Stimulated activated CD4-positive, alpha-beta T cell treated with anti-CD3 and anti-CD28 coated beads, Interleukin-4, amount 100 ng/mL, for 4 hours (primary cell): ENCODE data around the gene NDST1.
A peak's percentile ranks its signal among the peaks of the same experiment; 100 is the strongest.

Experiments used
- DNase-seq, 2 experiments: peaks; one replicate each; pipeline ENCODE4 v3.0.0-alpha.2; 2020

Gene NDST1

GRCh38 chr5:150525781-150526180 lies 17.9 kb downstream of the NDST1 start:
- DNase-seq, result no peak

GRCh38 chr5:150527038-150527437 lies 19.1 kb downstream of the NDST1 start:
- no peak for DNase-seq

DNA sequence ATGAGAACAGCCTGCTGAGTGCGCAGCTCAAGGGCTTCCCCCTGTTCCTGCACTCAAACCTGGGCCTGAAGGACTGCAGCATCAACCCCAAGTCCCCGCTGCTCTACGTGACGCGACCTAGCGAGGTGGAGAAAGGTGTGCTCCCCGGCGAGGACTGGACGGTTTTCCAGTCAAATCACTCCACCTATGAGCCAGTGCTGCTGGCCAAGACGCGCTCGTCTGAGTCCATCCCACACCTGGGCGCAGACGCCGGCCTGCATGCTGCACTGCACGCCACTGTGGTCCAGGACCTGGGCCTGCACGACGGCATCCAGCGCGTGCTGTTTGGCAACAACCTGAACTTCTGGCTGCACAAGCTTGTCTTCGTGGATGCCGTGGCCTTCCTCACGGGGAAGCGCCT lies 19.9 kb downstream of the NDST1 start:
- DNase-seq, result no peak

- no peak for DNase-seq
Observed at GRCh38 chr5:150528924-150529546, 21.1 kb downstream of the NDST1 start.

DNA sequence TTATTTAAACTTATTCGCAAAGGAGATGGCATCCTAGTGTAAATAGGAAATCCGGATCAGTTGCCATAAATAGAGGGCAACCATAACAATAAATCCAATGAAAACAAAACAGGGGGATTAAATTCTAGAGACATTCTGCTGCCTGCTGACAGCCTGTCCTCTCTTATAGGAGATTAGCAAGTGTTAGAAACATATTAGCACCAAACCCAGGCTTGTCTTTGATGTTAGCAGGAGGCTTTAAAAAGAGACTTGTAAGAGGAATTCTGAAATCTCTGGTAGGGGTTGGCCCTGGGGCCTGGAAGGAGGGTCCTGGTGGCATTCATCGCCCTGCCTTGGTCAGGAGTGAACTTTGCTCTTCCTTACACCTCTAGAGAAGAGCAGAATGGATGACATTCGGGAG lies 21.6 kb downstream of the NDST1 start:
- no peak for DNase-seq

- no peak for DNase-seq
Observed at GRCh38 chr5:150530423-150530822, 22.5 kb downstream of the NDST1 start.

GRCh38 chr5:150530951-150531588 lies 23.1 kb downstream of the NDST1 start:
- no peak for DNase-seq

DNA sequence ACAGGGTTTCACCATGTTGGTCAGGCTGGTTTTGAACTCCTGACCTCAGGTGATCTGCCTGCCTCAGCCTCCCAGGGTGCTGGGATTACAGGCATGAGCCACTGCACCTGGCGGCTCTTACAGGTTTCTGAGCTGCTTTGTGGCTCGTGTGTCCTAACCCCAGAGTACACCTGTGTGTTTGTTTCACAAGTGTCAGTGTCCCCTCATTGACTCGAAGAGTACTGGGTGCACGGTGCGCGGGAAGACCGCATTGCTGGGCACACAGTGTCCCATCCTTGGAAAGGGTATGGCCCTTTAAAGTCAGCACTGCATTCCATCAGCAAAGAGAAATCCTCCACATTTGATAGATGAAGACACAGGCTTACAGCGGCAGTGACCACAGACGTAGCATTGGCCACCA lies 23.8 kb downstream of the NDST1 start:
- no peak for DNase-seq

DNA sequence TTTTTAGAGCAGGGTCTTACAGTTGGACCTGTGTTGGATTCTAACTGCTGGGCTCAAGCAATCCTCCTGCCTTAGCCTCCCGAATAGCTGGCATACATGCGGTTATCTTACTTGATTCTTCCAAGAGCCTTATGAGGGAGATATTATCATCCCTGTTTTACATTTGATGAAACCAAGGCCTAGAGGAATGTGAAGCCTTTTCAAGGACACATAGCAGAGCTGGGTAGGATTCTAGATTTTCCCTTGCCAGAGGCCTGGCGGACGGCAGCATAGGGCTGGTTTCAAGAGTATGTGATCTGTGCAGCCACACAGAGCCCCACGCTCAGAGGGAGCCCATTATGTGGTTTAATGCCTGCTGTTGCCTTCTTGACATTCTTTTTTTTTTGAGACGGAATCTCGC lies 24.2 kb downstream of the NDST1 start:
- DNase-seq, result no peak

GRCh38 chr5:150532996-150533395 lies 25.1 kb downstream of the NDST1 start:
- no peak for DNase-seq

DNA sequence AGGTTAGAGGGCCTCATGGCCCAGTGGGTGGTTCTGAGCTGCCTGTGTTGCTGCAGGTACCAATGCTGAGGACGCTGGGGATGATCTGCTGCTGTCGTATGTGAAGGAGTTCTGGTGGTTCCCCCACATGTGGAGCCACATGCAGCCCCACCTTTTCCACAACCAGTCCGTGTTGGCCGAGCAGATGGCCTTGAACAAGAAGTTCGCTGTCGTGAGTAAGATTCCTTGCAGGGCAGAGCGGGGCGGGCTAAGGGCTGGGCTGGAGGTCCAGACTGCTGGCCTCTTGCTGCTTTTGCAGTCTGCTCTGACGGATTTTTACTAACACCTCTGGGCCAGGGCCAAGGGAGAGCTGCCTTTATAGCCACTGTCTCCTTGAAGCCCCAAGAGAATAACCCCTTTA lies 26.9 kb downstream of the NDST1 start:
- DNase-seq, result no peak

- no peak for DNase-seq
Observed at GRCh38 chr5:150535611-150536010, 27.7 kb downstream of the NDST1 start.

DNA sequence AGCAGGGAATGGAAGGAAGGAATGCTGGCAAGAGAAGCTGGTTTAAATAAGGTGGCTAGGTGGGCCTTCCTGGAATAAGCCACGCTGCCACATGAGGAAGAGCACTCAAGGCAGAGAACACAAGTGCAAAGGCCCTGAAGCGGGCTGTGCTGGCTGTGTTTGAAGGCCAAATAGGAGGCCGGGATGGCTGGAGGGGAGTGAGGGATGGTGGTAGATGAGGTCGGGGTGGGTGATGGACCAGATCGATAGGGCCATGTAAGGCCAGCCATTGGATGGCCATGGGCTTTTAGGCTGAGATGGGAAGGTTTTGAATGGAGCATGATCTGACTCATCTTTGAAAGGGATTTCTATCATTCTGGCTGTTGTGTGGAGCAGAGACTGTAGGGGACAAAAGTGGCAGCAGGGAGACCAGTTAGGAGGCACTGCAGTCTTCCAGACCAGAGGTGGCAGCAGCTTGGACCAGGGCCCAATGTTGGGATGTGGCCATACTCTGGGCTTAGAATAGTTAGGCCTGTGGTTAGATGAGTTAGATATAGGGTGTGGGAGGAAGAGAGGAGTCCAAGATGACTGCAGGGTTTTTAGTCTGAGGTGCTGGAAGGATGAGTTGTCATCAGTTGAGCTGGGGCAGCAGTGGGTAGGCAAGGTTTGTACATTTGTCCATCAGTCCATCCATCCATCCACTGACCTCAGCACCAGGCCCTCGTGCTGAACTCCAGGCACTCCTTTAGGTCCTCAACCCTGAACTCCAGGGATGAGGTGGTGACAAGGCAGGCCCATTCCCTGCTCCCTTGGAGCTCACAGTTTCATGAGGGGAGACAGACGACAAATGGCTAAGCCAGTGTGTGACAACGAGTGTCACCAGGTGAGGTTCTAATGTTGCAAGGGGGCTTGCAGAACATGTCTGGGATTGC lies 30.3 kb downstream of the NDST1 start:
- no peak for DNase-seq

- no peak for DNase-seq
Observed at GRCh38 chr5:150539206-150539605, 31.3 kb downstream of the NDST1 start.

GRCh38 chr5:150540042-150540441 lies 32.1 kb downstream of the NDST1 start:
- no peak for DNase-seq

GRCh38 chr5:150540615-150541396 lies 32.9 kb downstream of the NDST1 start:
- no peak for DNase-seq

GRCh38 chr5:150541397-150541675 lies 33.4 kb downstream of the NDST1 start:
- no peak for DNase-seq

DNA sequence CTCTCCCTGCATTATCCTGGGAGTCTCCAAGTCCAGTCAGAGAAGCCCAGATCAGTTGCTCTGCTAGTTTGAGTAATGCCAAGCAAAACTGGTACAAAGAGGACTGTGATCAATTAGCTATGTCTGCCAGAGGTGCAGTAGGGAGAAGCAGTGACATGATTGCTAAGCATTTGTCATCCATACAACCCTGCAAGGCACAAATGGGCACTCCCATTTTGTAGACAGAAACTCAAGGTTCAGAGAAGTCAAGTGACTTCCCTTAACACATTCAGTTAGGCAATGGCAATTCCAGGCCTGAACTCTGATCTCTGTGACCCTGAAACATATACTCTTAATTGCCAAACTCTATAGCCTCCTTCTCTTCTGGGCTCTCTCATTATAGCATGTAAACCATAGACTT lies 34.0 kb downstream of the NDST1 start:
- no peak for DNase-seq

GRCh38 chr5:150542933-150543445 lies 35.1 kb downstream of the NDST1 start:
- DNase-seq, result no peak

GRCh38 chr5:150544611-150545219 lies 36.8 kb downstream of the NDST1 start:
- peak; percentile 40 to 58 for DNase-seq

DNA sequence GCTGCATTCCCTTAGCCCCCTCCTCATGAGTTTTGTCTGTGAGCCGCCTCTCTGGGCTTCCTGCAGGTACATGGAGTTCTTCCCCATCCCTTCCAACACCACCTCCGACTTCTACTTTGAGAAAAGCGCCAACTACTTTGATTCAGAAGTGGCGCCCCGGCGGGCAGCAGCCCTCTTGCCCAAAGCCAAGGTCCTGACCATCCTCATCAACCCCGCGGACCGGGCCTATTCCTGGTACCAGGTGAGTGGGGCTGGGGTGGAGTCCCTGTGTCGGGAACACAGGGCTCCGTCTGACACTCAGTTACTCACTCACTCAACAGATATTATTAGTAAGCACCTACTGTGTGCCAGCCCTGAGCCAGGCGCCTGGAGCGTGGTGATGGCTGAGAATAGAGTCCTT lies 37.3 kb downstream of the NDST1 start:
- DNase-seq, result no peak

GRCh38 chr5:150548123-150548522 lies 40.2 kb downstream of the NDST1 start:
- no peak for DNase-seq

GRCh38 chr5:150549735-150550134 lies 41.8 kb downstream of the NDST1 start:
- no peak for DNase-seq
